KOPT-K1 (cell line): ENCODE data around the gene CLEC4C.
"Not testable (repeated sequence)": the region's sequence is repeated elsewhere in the genome, so short reads cannot be mapped to it uniquely, and the experiment has no call there.

Source experiments
- H3K27ac ChIP-seq: fragments of 200-600 bp; sonication (generic); 2 replicates; pipeline ENCODE4 v1.5.1; 2016; ENCODE audit warnings: antibody characterized with exemption, mild to moderate bottlenecking, low read depth, low read length; ENCODE audit not compliant: poor library complexity, severe bottlenecking
- H3K36me3 ChIP-seq: fragments of 200-600 bp; sonication (generic); 2 replicates; pipeline ENCODE4 v1.5.1; 2017; ENCODE audit warnings: antibody characterized with exemption, mild to moderate bottlenecking, low read length, moderate library complexity; ENCODE audit not compliant: insufficient read depth
- H3K9me3 ChIP-seq: fragments of 200-600 bp; sonication (generic); 2 replicates; pipeline ENCODE4 v1.5.1; 2017; ENCODE audit warnings: antibody characterized with exemption, low read length, mild to moderate bottlenecking; ENCODE audit not compliant: insufficient read depth, poor library complexity, severe bottlenecking

CLEC4C gene

GRCh38 chr12:7747246-7747645 lies at the start of gene CLEC4C:
Gene CLEC4C (minus strand): TSS chr12:7747375. CDS start chr12:7747348, 27 bp downstream.
- H3K9me3 ChIP-seq: no peaks in the 10 kb centered on the region
- H3K36me3 ChIP-seq: no peaks in the 10 kb centered on the region
- no peak within 1 kb of the TSS for H3K27ac ChIP-seq

GRCh38 chr12:7793211-7793610 lies 46.0 kb upstream of the CLEC4C start:
- Histone ChIP-seq H3K27ac (no peak overlapping the region), H3K9me3 (no peaks in the 10 kb centered on the region), H3K36me3 (no peaks in the 10 kb centered on the region)

GRCh38 chr12:7788884-7789528 lies 41.8 kb upstream of the CLEC4C start, which contains the start of gene NANOG:
Gene NANOG (plus strand): TSS chr12:7789402. CDS start chr12:7789615, 213 bp downstream.
- H3K9me3 ChIP-seq, H3K36me3 ChIP-seq, H3K27ac ChIP-seq: not testable (repeated sequence)

- Histone ChIP-seq H3K9me3 (no peaks in the 10 kb centered on the region), H3K27ac (no peak overlapping the region), H3K36me3 (no peaks in the 10 kb centered on the region)
Observed at GRCh38 chr12:7788294-7788660, 41.1 kb upstream of the CLEC4C start.

- Histone ChIP-seq H3K27ac (no peak overlapping the region), H3K9me3 (no peaks in the 10 kb centered on the region), H3K36me3 (no peaks in the 10 kb centered on the region)
Observed at GRCh38 chr12:7787574-7788293, 40.6 kb upstream of the CLEC4C start.

- H3K36me3 ChIP-seq: no peaks in the 10 kb centered on the region
- H3K27ac ChIP-seq: no peak overlapping the region
Observed at GRCh38 chr12:7784701-7785100, 37.5 kb upstream of the CLEC4C start.

GRCh38 chr12:7783433-7783832 lies 36.3 kb upstream of the CLEC4C start:
- not testable (repeated sequence) for H3K36me3 ChIP-seq, H3K9me3 ChIP-seq, H3K27ac ChIP-seq

More at GRCh38 chr12:7784701-7785100, 37.5 kb upstream of the CLEC4C start:
- H3K9me3 ChIP-seq: no peaks in the 10 kb centered on the region

- H3K9me3 ChIP-seq: no peaks in the 10 kb centered on the region
- H3K36me3 ChIP-seq: no peaks in the 10 kb centered on the region
Observed at GRCh38 chr12:7782055-7782454, 34.9 kb upstream of the CLEC4C start.

GRCh38 chr12:7781274-7781673 lies 34.1 kb upstream of the CLEC4C start:
- Histone ChIP-seq H3K9me3 (no peaks in the 10 kb centered on the region), H3K36me3 (no peaks in the 10 kb centered on the region), H3K27ac (no peak overlapping the region)

More at GRCh38 chr12:7782055-7782454, 34.9 kb upstream of the CLEC4C start:
- H3K27ac ChIP-seq: no peak overlapping the region

- Histone ChIP-seq H3K27ac (no peak overlapping the region), H3K9me3 (no peaks in the 10 kb centered on the region)
Observed at GRCh38 chr12:7769999-7770398, 22.8 kb upstream of the CLEC4C start.

GRCh38 chr12:7758766-7759140 lies 11.6 kb upstream of the CLEC4C start:
- Histone ChIP-seq H3K27ac (no peak overlapping the region), H3K9me3 (no peaks in the 10 kb centered on the region), H3K36me3 (no peaks in the 10 kb centered on the region)

More at GRCh38 chr12:7769999-7770398, 22.8 kb upstream of the CLEC4C start:
- no peaks in the 10 kb centered on the region for H3K36me3 ChIP-seq

GRCh38 chr12:7756993-7757392 lies 9.8 kb upstream of the CLEC4C start:
- no peak overlapping the region for H3K27ac ChIP-seq
- H3K9me3 ChIP-seq: no peaks in the 10 kb centered on the region
- no peaks in the 10 kb centered on the region for H3K36me3 ChIP-seq

- H3K27ac ChIP-seq, H3K36me3 ChIP-seq, H3K9me3 ChIP-seq: not testable (repeated sequence)
Observed at GRCh38 chr12:7755668-7756067, 8.5 kb upstream of the CLEC4C start.

GRCh38 chr12:7751941-7752922 lies 5.1 kb upstream of the CLEC4C start:
- H3K27ac ChIP-seq, H3K36me3 ChIP-seq, H3K9me3 ChIP-seq: not testable (repeated sequence)

GRCh38 chr12:7751394-7751793 lies 4.2 kb upstream of the CLEC4C start:
- Histone ChIP-seq H3K27ac (no peak overlapping the region), H3K36me3 (no peaks in the 10 kb centered on the region), H3K9me3 (no peaks in the 10 kb centered on the region)
